Activated CD8-positive, alpha-beta memory T cell treated with anti-CD3 and anti-CD28 coated beads for 36 hours (primary cell): ENCODE results near the gene CYP19A1. TPM values are rescaled to one million over a fixed set of nuclear protein-coding genes. Genes with fewer than 3 reads are reported as not detected.

Experiments
- CTCF ChIA-PET: fragments of 350-600 bp; sonication (Branson Sonifier 250); formaldehyde crosslinking; loops from one replicate; lab custom pipeline; 2021; ENCODE audit warnings: antibody characterized with exemption; lab: Charles Lee
- POLR2A ChIA-PET: fragments of 350-600 bp; sonication (Branson Sonifier 250); formaldehyde crosslinking; loops from one replicate; lab custom pipeline; 2021; ENCODE audit warnings: antibody characterized with exemption; lab: Charles Lee
- total RNA-seq, 2 experiments: library from RNA; stranded (reverse); gene quantifications; one replicate each; pipeline ENCODE4 v1.2.3, GENCODE V29; 2021

The CYP19A1 gene
- total RNA-seq, 2 experiments from 2014 or later = not detected

GRCh38 chr15:51366071-51366470 is 27.7 kb upstream of the CYP19A1 start:
- POLR2A ChIA-PET = no interaction called here
- CTCF ChIA-PET = no interaction called here

- POLR2A ChIA-PET = no interaction called here
- CTCF ChIA-PET = no interaction called here
Measured at GRCh38 chr15:51365417-51365816, 27.0 kb upstream of the CYP19A1 start.

GRCh38 chr15:51363383-51363782 is 25.0 kb upstream of the CYP19A1 start:
- CTCF ChIA-PET = no interaction called here

GRCh38 chr15:51359981-51360380 is 21.6 kb upstream of the CYP19A1 start:
- CTCF ChIA-PET = no interaction called here

More at GRCh38 chr15:51363383-51363782, 25.0 kb upstream of the CYP19A1 start:
- POLR2A ChIA-PET = no interaction called here

GRCh38 chr15:51356983-51357382 is 18.6 kb upstream of the CYP19A1 start:
- POLR2A ChIA-PET = no interaction called here

More at GRCh38 chr15:51359981-51360380, 21.6 kb upstream of the CYP19A1 start:
- POLR2A ChIA-PET = no interaction called here

GRCh38 chr15:51356147-51356546 is 17.8 kb upstream of the CYP19A1 start:
- ChIA-PET CTCF (no interaction called here), POLR2A (no interaction called here)

More at GRCh38 chr15:51356983-51357382, 18.6 kb upstream of the CYP19A1 start:
- CTCF ChIA-PET = no interaction called here

GRCh38 chr15:51355096-51355495 is 16.7 kb upstream of the CYP19A1 start:
- CTCF ChIA-PET = no interaction called here
- POLR2A ChIA-PET = no interaction called here

GRCh38 chr15:51353976-51354375 is 15.6 kb upstream of the CYP19A1 start:
- ChIA-PET CTCF (no interaction called here), POLR2A (no interaction called here)

- POLR2A ChIA-PET = no interaction called here
- CTCF ChIA-PET = no interaction called here
Measured at GRCh38 chr15:51350723-51351122, 12.3 kb upstream of the CYP19A1 start.

- ChIA-PET POLR2A (no interaction called here), CTCF (no interaction called here)
Measured at GRCh38 chr15:51349156-51349844, 10.9 kb upstream of the CYP19A1 start.

- ChIA-PET CTCF (no interaction called here), POLR2A (no interaction called here)
Measured at GRCh38 chr15:51348688-51349087, 10.3 kb upstream of the CYP19A1 start.

GRCh38 chr15:51346136-51346535 is 7.7 kb upstream of the CYP19A1 start:
- POLR2A ChIA-PET = no interaction called here
- CTCF ChIA-PET = no interaction called here

GRCh38 chr15:51343466-51343865 is 5.1 kb upstream of the CYP19A1 start:
- CTCF ChIA-PET = no interaction called here
- POLR2A ChIA-PET = no interaction called here

GRCh38 chr15:51342227-51342999 is 4.0 kb upstream of the CYP19A1 start:
- ChIA-PET CTCF (no interaction called here), POLR2A (no interaction called here)

GRCh38 chr15:51341366-51342226 is 3.2 kb upstream of the CYP19A1 start, which contains the start of gene GLDN:
GLDN (plus strand) TSS chr15:51341655; CDS start chr15:51341685, 30 bp downstream.
- ChIA-PET POLR2A (no interaction called here), CTCF (no interaction called here)

GRCh38 chr15:51335538-51336410 is 2.6 kb downstream of the CYP19A1 start:
- ChIA-PET POLR2A (no interaction called here), CTCF (no interaction called here)

- ChIA-PET POLR2A (no interaction called here), CTCF (no interaction called here)
Measured at GRCh38 chr15:51335087-51335486, 3.3 kb downstream of the CYP19A1 start.

GRCh38 chr15:51334011-51334451 is 4.4 kb downstream of the CYP19A1 start:
- CTCF ChIA-PET = no interaction called here
- POLR2A ChIA-PET = no interaction called here

- ChIA-PET CTCF (no interaction called here), POLR2A (no interaction called here)
Measured at GRCh38 chr15:51333571-51333970, 4.8 kb downstream of the CYP19A1 start.
